A549 (cell line): ENCODE data around the gene SYNGR2. TPM values are rescaled to one million over a fixed set of nuclear protein-coding genes. Genes with fewer than 3 reads are reported as not detected.

Source experiments
- ATAC-seq, 2 experiments: fragments of 200-7000 bp in 1 of 2; fragments of >200 bp in 1 of 2; cut with Nextera tagmentation in 1 of 2; cut with Tn5 transposase in 1 of 2; 3 replicates each; pipeline versions ENCODE4 v1.8.0 to v1.9.1; 2018 to 2020; ENCODE audit warnings: mild to moderate bottlenecking in 1 of 2, moderate library complexity in 1 of 2
- CTCF ChIA-PET: fragments of 300-600 bp; sonication (Branson Sonifier 250); formaldehyde crosslinking; extraction: SDS; loops from one replicate; lab custom pipeline; 2021; ENCODE audit warnings: antibody characterized with exemption, inconsistent platforms; lab: Yijun Ruan, JAX
- POLR2A ChIA-PET: fragments of 350-600 bp; formaldehyde crosslinking; extraction: SDS; loops from one replicate; lab custom pipeline; 2021; ENCODE audit warnings: antibody characterized with exemption, inconsistent platforms; lab: Yijun Ruan, JAX
- DNase-seq, 2 experiments: peaks; one replicate each; pipeline versions ENCODE4 v3.0.0 to v3.0.0-alpha.2; 2011 to 2016; ENCODE audit warnings: low read depth in 1 of 2, low spot score in 1 of 2
- FAIRE-seq: peaks from 2 replicates; lab custom pipeline; 2011; peaks lifted over from hg19 to GRCh38; lab: Jason Lieb, UNC
- H3K27ac ChIP-seq, 2 experiments: fragments of >200 bp; sonication (Bioruptor Twin); formaldehyde crosslinking; 3 replicates each; pipeline ENCODE4 v1.5.1; 2016 to 2017
- H3K4me1 ChIP-seq: fragments of >200 bp; sonication (Bioruptor Twin); formaldehyde crosslinking; 3 replicates; pipeline ENCODE4 v1.6.1; 2016
- H3K4me2 ChIP-seq: fragments of >200 bp; sonication (Bioruptor Twin); formaldehyde crosslinking; 3 replicates; pipeline ENCODE4 v1.6.1; 2016
- H3K4me3 ChIP-seq: fragments of >200 bp; sonication (Bioruptor Twin); formaldehyde crosslinking; 3 replicates; pipeline ENCODE4 v1.5.1; 2016
- H3K9me3 ChIP-seq: fragments of >200 bp; sonication (Bioruptor Twin); formaldehyde crosslinking; 3 replicates; pipeline ENCODE4 v1.6.1; 2016
- BCL3 ChIP-seq: fragments of >200 bp; sonication (Bioruptor Twin); formaldehyde crosslinking; IDR thresholded peaks from 3 replicates; pipeline ENCODE4 v1.6.1; 2016
- CEBPB ChIP-seq, 2 experiments: fragments of >200 bp in 1 of 2; sonication (Bioruptor Twin) in 1 of 2; formaldehyde crosslinking in 1 of 2; IDR thresholded peaks; 2 replicates each; pipeline ENCODE4 v1.6.1; 2012 to 2016
- EHMT2 ChIP-seq: fragments of 200-600 bp; sonication (generic); IDR thresholded peaks from 2 replicates; pipeline ENCODE4 v1.6.1; 2016; ENCODE audit warnings: antibody characterized with exemption, low read depth, mild to moderate bottlenecking, moderate library complexity
- FOSB ChIP-seq: fragments of 250-450 bp; sonication (Bioruptor Pico); IDR thresholded peaks from 2 replicates; pipeline ENCODE4 v1.5.0; 2020; ENCODE audit warnings: mild to moderate bottlenecking, moderate library complexity
- FOSL2 ChIP-seq, 2 experiments: fragments of 450-650 bp in 1 of 2; fragments of >200 bp in 1 of 2; sonication (Bioruptor Twin) in 1 of 2; formaldehyde crosslinking; IDR thresholded peaks; 2 replicates each; pipeline versions ENCODE4 v1.5.0 to v1.6.1; 2016 to 2020; ENCODE audit warnings: mild to moderate bottlenecking in 1 of 2, moderate library complexity in 1 of 2
- FOXS1 ChIP-seq: fragments of 250-450 bp; sonication (Bioruptor Pico); IDR thresholded peaks from 2 replicates; pipeline ENCODE4 v1.5.0; 2020; ENCODE audit warnings: mild to moderate bottlenecking, moderate library complexity
- HES2 ChIP-seq: fragments of >200 bp; sonication (Bioruptor Twin); formaldehyde crosslinking; IDR thresholded peaks from 2 replicates; pipeline ENCODE4 v1.6.1; 2016
- HEYL ChIP-seq: fragments of 250-450 bp; sonication (Bioruptor Pico); IDR thresholded peaks from 2 replicates; pipeline ENCODE4 v1.8.0; 2021; ENCODE audit warnings: mild to moderate bottlenecking, moderate library complexity
- HOXB5 ChIP-seq: fragments of 250-450 bp; sonication (Bioruptor Pico); IDR thresholded peaks from 2 replicates; pipeline ENCODE4 v1.5.0; 2020; ENCODE audit warnings: mild to moderate bottlenecking, moderate library complexity
- JUNB ChIP-seq: fragments of >200 bp; sonication (Bioruptor Twin); formaldehyde crosslinking; IDR thresholded peaks from 2 replicates; pipeline ENCODE4 v1.6.1; 2016
- MAZ ChIP-seq: fragments of 150-350 bp; IDR thresholded peaks from 2 replicates; pipeline ENCODE4 v1.6.1; 2014; ENCODE audit warnings: antibody characterized with exemption, low read depth, low read length, borderline replicate concordance
- MYC ChIP-seq: IDR thresholded peaks from 2 replicates; pipeline ENCODE4 v1.6.1; 2012; ENCODE audit warnings: mild to moderate bottlenecking, inconsistent platforms, low read length, improper control_type of control experiment, borderline replicate concordance
- PBX3 ChIP-seq: IDR thresholded peaks from 2 replicates; pipeline ENCODE4 v1.6.1; 2012
- PHF8 ChIP-seq: fragments of 200-600 bp; sonication (generic); IDR thresholded peaks from 2 replicates; pipeline ENCODE4 v1.6.1; 2016; ENCODE audit warnings: low read depth, mild to moderate bottlenecking, antibody characterized with exemption, moderate library complexity, borderline replicate concordance
- RARB ChIP-seq: fragments of 250-450 bp; sonication (Bioruptor Pico); IDR thresholded peaks from 2 replicates; pipeline ENCODE4 v1.8.0; 2021; ENCODE audit warnings: mild to moderate bottlenecking, moderate library complexity
- RNF2 ChIP-seq: fragments of 200-600 bp; sonication (generic); IDR thresholded peaks from 2 replicates; pipeline ENCODE4 v1.6.1; 2016; ENCODE audit warnings: low read depth, mild to moderate bottlenecking, antibody characterized with exemption, moderate library complexity, borderline replicate concordance
- SMC3 ChIP-seq: fragments of >200 bp; sonication (Bioruptor Twin); formaldehyde crosslinking; IDR thresholded peaks from 3 replicates; pipeline ENCODE4 v1.6.1; 2018; ENCODE audit warnings: inconsistent platforms
- SREBF2 ChIP-seq: fragments of 450-650 bp; IDR thresholded peaks from 2 replicates; pipeline ENCODE4 v1.6.1; 2014; ENCODE audit warnings: mild to moderate bottlenecking, moderate library complexity
- TFCP2L1 ChIP-seq: fragments of 250-450 bp; sonication (Bioruptor Pico); IDR thresholded peaks from 2 replicates; pipeline ENCODE4 v1.5.0; 2021; ENCODE audit warnings: mild to moderate bottlenecking
- ZFP36 ChIP-seq: fragments of 450-650 bp; IDR thresholded peaks from 2 replicates; pipeline ENCODE4 v1.6.1; 2014; ENCODE audit warnings: borderline replicate concordance; ENCODE audit not compliant: partially characterized antibody
- ZNF302 ChIP-seq: fragments of 250-450 bp; sonication (Bioruptor Pico); IDR thresholded peaks from 2 replicates; pipeline ENCODE4 v1.9.0; 2021; ENCODE audit warnings: inconsistent platforms, mild to moderate bottlenecking, moderate library complexity
- WGBS: methylation state at CpG from one replicate; pipeline ENCODE4 v1.1.6; 2017; ENCODE audit errors: missing lambda C conversion rate; 5-methylcytosine and 5-hydroxymethylcytosine counted together
- polyA plus RNA-seq, 4 experiments: library from polyadenylated mRNA; depleted of rRNA in 3 of 4; stranded (reverse); fragments of >200 nt; fragmentation: RNase III in 1 of 4; extraction: RNeasy Plus Mini Kit Qiagen cat#74134 plus additional on column Dnase treatment in 1 of 4; gene quantifications; 2 replicates in 3 of 4; 3 replicates in 1 of 4; pipeline ENCODE4 v1.2.3, GENCODE V29; 2011 to 2017
- TF ChIP-seq, protein P1 (sequence below): fragments of 150-350 bp; IDR thresholded peaks from 2 replicates; pipeline ENCODE4 v1.6.1; 2014; ENCODE audit warnings: low read depth, mild to moderate bottlenecking, low read length
- TF ChIP-seq, protein P2 (sequence below): fragments of 200-600 bp; sonication (generic); IDR thresholded peaks from 2 replicates; pipeline ENCODE4 v1.6.1; 2016; ENCODE audit warnings: antibody characterized with exemption, mild to moderate bottlenecking, moderate library complexity

SYNGR2 gene
- polyA plus RNA-seq, 2 of the 4 experiments (the other 2 are of a cell fraction) = 102 to 113 TPM

GRCh38 chr17:78122216-78122930 lies 46.0 kb upstream of the SYNGR2 start:
- ChIA-PET POLR2A (no interaction called here), CTCF (interaction anchor here (1.5 to 13.7 kb wide), 5 partner anchors 9 to 129 kb away, joined by 5 to 164 read pairs (median 6); no protein-coding TSS in a partner anchor)
- Histone ChIP-seq H3K4me3 (no peak overlapping the region), H3K27ac (no peak overlapping the region), H3K4me2 (no peak overlapping the region), H3K4me1 (peaks cover 5% of the 10 kb centered on the region; the same call in 2 of the 3 replicates), H3K9me3 (no peaks in the 10 kb centered on the region)
- DNase-seq (no peak), ATAC-seq (no peak), FAIRE-seq (no peak)
- WGBS = 88% methylated on average over 21 of the region's 23 CpGs
- TF ChIP-seq HEYL (CRISPR knock-in tag) (no peak), MYC (no peak), PBX3 (no peak), ZNF302 (CRISPR knock-in tag) (no peak), CEBPB (IDR thresholded peaks at IDR 0.05) (no peak), BCL3 (no peak), SREBF2 (no peak), RARB (CRISPR knock-in tag) (no peak), TFCP2L1 (CRISPR knock-in tag) (no peak), FOXS1 (CRISPR knock-in tag) (no peak), RNF2 (no peak), EHMT2 (no peak), HES2 (no peak)

DNA sequence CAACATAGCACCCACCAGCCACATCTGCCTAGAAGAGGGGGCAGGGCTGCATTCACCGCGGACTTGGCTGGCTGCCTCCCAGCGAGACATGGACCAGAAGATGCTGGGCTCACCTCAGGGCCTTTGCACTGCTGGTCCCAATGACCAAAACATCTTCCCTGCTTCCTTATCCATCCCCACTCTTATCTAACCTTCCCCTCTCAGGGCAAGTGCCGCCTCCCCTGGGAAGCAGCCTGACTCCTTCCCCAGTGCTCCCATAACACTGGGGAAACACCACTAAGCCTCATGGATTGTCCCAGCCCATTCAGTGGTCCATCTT lies 45.5 kb upstream of the SYNGR2 start:
- H3K4me2 ChIP-seq = no peak overlapping the region
- no peak for DNase-seq
- ChIA-PET POLR2A (no interaction called here), CTCF (interaction anchor here (1.5 to 13.7 kb wide), 5 partner anchors 10 to 129 kb away, joined by 5 to 164 read pairs (median 6); no protein-coding TSS in a partner anchor)
- H3K9me3 ChIP-seq = no peaks in the 10 kb centered on the region
- no peak for ATAC-seq
- no peak for TF ChIP-seq MAZ
- no peak for TF ChIP-seq FOSL2 (IDR thresholded peaks at IDR 0.05)
- no peak for TF ChIP-seq FOSL2 (CRISPR knock-in tag; IDR thresholded peaks at IDR 0.05)
- no peak for TF ChIP-seq PHF8
- TF ChIP-seq, protein P1, sequence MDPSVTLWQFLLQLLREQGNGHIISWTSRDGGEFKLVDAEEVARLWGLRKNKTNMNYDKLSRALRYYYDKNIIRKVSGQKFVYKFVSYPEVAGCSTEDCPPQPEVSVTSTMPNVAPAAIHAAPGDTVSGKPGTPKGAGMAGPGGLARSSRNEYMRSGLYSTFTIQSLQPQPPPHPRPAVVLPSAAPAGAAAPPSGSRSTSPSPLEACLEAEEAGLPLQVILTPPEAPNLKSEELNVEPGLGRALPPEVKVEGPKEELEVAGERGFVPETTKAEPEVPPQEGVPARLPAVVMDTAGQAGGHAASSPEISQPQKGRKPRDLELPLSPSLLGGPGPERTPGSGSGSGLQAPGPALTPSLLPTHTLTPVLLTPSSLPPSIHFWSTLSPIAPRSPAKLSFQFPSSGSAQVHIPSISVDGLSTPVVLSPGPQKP = no peak
- no peak for TF ChIP-seq SREBF2
- TF ChIP-seq HOXB5 (CRISPR knock-in tag) = no peak
- TF ChIP-seq JUNB = no peak
- TF ChIP-seq FOSB = no peak
- no peak for TF ChIP-seq ZFP36
- no peak for TF ChIP-seq HES2
- TF ChIP-seq, protein P2, sequence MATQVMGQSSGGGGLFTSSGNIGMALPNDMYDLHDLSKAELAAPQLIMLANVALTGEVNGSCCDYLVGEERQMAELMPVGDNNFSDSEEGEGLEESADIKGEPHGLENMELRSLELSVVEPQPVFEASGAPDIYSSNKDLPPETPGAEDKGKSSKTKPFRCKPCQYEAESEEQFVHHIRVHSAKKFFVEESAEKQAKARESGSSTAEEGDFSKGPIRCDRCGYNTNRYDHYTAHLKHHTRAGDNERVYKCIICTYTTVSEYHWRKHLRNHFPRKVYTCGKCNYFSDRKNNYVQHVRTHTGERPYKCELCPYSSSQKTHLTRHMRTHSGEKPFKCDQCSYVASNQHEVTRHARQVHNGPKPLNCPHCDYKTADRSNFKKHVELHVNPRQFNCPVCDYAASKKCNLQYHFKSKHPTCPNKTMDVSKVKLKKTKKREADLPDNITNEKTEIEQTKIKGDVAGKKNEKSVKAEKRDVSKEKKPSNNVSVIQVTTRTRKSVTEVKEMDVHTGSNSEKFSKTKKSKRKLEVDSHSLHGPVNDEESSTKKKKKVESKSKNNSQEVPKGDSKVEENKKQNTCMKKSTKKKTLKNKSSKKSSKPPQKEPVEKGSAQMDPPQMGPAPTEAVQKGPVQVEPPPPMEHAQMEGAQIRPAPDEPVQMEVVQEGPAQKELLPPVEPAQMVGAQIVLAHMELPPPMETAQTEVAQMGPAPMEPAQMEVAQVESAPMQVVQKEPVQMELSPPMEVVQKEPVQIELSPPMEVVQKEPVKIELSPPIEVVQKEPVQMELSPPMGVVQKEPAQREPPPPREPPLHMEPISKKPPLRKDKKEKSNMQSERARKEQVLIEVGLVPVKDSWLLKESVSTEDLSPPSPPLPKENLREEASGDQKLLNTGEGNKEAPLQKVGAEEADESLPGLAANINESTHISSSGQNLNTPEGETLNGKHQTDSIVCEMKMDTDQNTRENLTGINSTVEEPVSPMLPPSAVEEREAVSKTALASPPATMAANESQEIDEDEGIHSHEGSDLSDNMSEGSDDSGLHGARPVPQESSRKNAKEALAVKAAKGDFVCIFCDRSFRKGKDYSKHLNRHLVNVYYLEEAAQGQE = no peak
- no peak for TF ChIP-seq SMC3
- no peak overlapping the region for H3K4me3 ChIP-seq
- FAIRE-seq = no peak
- 89% methylated on average over 4 of the region's 4 CpGs for WGBS
- peaks cover 10% of the 10 kb centered on the region for H3K4me1 ChIP-seq
- H3K27ac ChIP-seq = no peak overlapping the region
